ENCODE measurements around the gene LSMEM2. TPM values are rescaled to one million over a fixed set of nuclear protein-coding genes. Genes with fewer than 3 reads are reported as not detected.

Gene LSMEM2
- total and polyA plus RNA-seq, 2 of the 8 experiments (the other 6 are each of a cell fraction or from before 2014, with no cell fraction given) = 0.58 to 0.68 TPM

- no peak for TF ChIP-seq CHD7 (IDR thresholded peaks at IDR 0.05; ENCODE audit: insufficient replicate concordance, low read length)
- TF ChIP-seq TAF7 (optimal IDR thresholded peaks at IDR 0.05; ENCODE audit: borderline replicate concordance, low read depth, low read length) = no peak
- TF ChIP-seq CHD1 (IDR thresholded peaks at IDR 0.05; ENCODE audit: low read depth, low read length) = no peak
- peak; percentile 58 for TF ChIP-seq E2F6 (IDR thresholded peaks at IDR 0.05)
- TF ChIP-seq CTCF (IDR thresholded peaks at IDR 0.05; ENCODE audit: control extremely low read depth in 1 of 3, insufficient read depth in 1 of 3, low read depth in 1 of 3, low read length in 3 of 3) = peak in 2 of 3 experiments; percentile 85 to 93; a peak in 3 of 4 replicates
- TF ChIP-seq BACH1 (IDR thresholded peaks at IDR 0.05; ENCODE audit: low read length) = no peak
- TF ChIP-seq BCL11A (IDR thresholded peaks at IDR 0.05; ENCODE audit: low read depth in 2 of 2, low read length in 2 of 2) = no peak
Observed at GRCh38 chr3:50274371-50275104, 4.3 kb upstream of the LSMEM2 start (continued).
